MM.1S (cell line): Measurements from ENCODE around the gene TMEM163.
"Not testable (repeated sequence)": the region's sequence is repeated elsewhere in the genome, so short reads cannot be mapped to it uniquely, and the experiment has no call there.

Experiments used
- DNase-seq: peaks from one replicate; pipeline ENCODE4 v3.0.0-alpha.2; 2015
- H2AFZ ChIP-seq: fragments of 300-600 bp; sonication (generic); 2 replicates; pipeline ENCODE4 v1.6.0; 2016; ENCODE audit warnings: antibody characterized with exemption, low read length
- H3F3A ChIP-seq: fragments of 300-600 bp; sonication (generic); 2 replicates; pipeline ENCODE4 v1.6.1; 2016; ENCODE audit warnings: mild to moderate bottlenecking, antibody characterized with exemption, low read length, moderate library complexity, mixed read lengths; ENCODE audit not compliant: insufficient read depth
- H3K27ac ChIP-seq: fragments of 300-600 bp; sonication (generic); 2 replicates; pipeline ENCODE4 v1.5.1; 2016; ENCODE audit warnings: mild to moderate bottlenecking, low read length
- H3K27me3 ChIP-seq: fragments of 300-600 bp; sonication (generic); replicated peaks from 2 replicates; pipeline ENCODE4 v1.6.0; 2016; ENCODE audit warnings: low read length; ENCODE audit not compliant: insufficient read depth
- H3K36me3 ChIP-seq: fragments of 300-600 bp; sonication (generic); replicated peaks from 2 replicates; pipeline ENCODE4 v1.6.1; 2016; ENCODE audit warnings: mild to moderate bottlenecking, low read length, mixed read lengths; ENCODE audit not compliant: insufficient read depth
- H3K4me1 ChIP-seq: fragments of 300-600 bp; sonication (generic); 2 replicates; pipeline ENCODE4 v1.6.1; 2016; ENCODE audit warnings: low read length, mixed read lengths
- H3K4me2 ChIP-seq: fragments of 300-600 bp; sonication (generic); 2 replicates; pipeline ENCODE4 v1.6.0; 2016; ENCODE audit warnings: low read depth, low read length
- H3K4me3 ChIP-seq: fragments of 300-600 bp; sonication (generic); 2 replicates; pipeline ENCODE4 v1.5.1; 2016; ENCODE audit warnings: low read length, mixed read lengths
- H3K79me2 ChIP-seq: fragments of 300-600 bp; sonication (generic); 2 replicates; pipeline ENCODE4 v1.6.1; 2016; ENCODE audit warnings: mixed run types, low read length, mixed read lengths
- H3K9ac ChIP-seq: fragments of 300-600 bp; sonication (generic); 2 replicates; pipeline ENCODE4 v1.6.1; 2016; ENCODE audit warnings: low read length, mixed read lengths
- H3K9me2 ChIP-seq: fragments of 300-600 bp; sonication (generic); replicated peaks from 2 replicates; pipeline ENCODE4 v1.6.1; 2016; ENCODE audit warnings: mild to moderate bottlenecking, low read length, mixed read lengths; ENCODE audit not compliant: insufficient read depth
- H3K9me3 ChIP-seq: fragments of 300-600 bp; sonication (generic); replicated peaks from 2 replicates; pipeline ENCODE4 v1.6.1; 2016; ENCODE audit warnings: mild to moderate bottlenecking, low read length, mixed read lengths; ENCODE audit not compliant: insufficient read depth
- H4K20me1 ChIP-seq: fragments of 300-600 bp; sonication (generic); 2 replicates; pipeline ENCODE4 v1.6.1; 2016; ENCODE audit warnings: mild to moderate bottlenecking, low read length, moderate library complexity, mixed read lengths; ENCODE audit not compliant: insufficient read depth
- CTCF ChIP-seq: fragments of 300-600 bp; sonication (generic); IDR thresholded peaks from 2 replicates; pipeline ENCODE4 v1.5.1; 2016; ENCODE audit warnings: antibody characterized with exemption, low read length, mixed read lengths
- EZH2 ChIP-seq: fragments of 300-600 bp; sonication (generic); optimal IDR thresholded peaks from 2 replicates; pipeline ENCODE3; 2017; ENCODE audit warnings: low read depth, mild to moderate bottlenecking, antibody characterized with exemption, low read length, mixed read lengths
- EZH2phosphoT487 ChIP-seq: fragments of 300-600 bp; sonication (generic); IDR thresholded peaks from 2 replicates; pipeline ENCODE4 v1.6.1; 2018; ENCODE audit warnings: antibody characterized with exemption, low read length

Gene TMEM163

DNA sequence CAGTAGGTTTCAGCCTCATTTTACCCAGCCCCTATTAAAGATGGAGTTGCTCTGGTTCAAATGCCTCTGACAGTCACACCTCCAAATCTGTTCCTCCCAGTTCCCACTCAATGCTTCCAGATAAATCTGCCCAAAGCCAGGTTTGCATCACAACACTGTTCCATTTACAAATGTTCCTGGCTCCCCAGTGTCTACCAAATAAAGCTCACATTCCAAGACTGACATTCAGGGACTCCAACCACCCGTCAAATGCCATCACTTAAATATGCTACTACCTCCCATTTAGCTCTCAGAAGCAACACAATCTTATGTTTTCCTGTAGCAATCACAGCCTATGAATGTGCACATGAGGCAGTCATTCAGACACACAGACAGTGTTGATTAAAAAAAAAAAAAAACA lies 127.3 kb downstream of the TMEM163 start:
- Histone ChIP-seq H3K4me3 (no peak overlapping the region), H3K9me2 (no peaks in the 10 kb centered on the region), H3K27me3 (no peaks in the 10 kb centered on the region), H3F3A (no peaks in the 10 kb centered on the region), H3K36me3 (no peaks in the 10 kb centered on the region), H2AFZ (no peak overlapping the region), H4K20me1 (no peaks in the 10 kb centered on the region), H3K4me1 (no peaks in the 10 kb centered on the region), H3K4me2 (no peak overlapping the region), H3K9me3 (no peaks in the 10 kb centered on the region), H3K27ac (no peak overlapping the region), H3K79me2 (no peaks in the 10 kb centered on the region), H3K9ac (no peak overlapping the region)
- no peak for TF ChIP-seq EZH2
- TF ChIP-seq CTCF = no peak
- no peak for TF ChIP-seq EZH2phosphoT487
- no peak for DNase-seq

- DNase-seq = no peak
Observed at GRCh38 chr2:134590679-134591078, 128.1 kb downstream of the TMEM163 start.

GRCh38 chr2:134589171-134590083 lies 129.4 kb downstream of the TMEM163 start:
- H3K27me3 ChIP-seq, H3F3A ChIP-seq, H3K36me3 ChIP-seq, DNase-seq, H3K27ac ChIP-seq, H3K9me3 ChIP-seq, H4K20me1 ChIP-seq, H3K79me2 ChIP-seq, H2AFZ ChIP-seq, H3K4me1 ChIP-seq, H3K4me2 ChIP-seq, H3K4me3 ChIP-seq, H3K9me2 ChIP-seq, H3K9ac ChIP-seq: not testable (repeated sequence)

More at GRCh38 chr2:134590679-134591078, 128.1 kb downstream of the TMEM163 start:
- no peak overlapping the region for H3K27ac ChIP-seq
- H4K20me1 ChIP-seq = no peaks in the 10 kb centered on the region
- H3K4me2 ChIP-seq = no peak overlapping the region
- no peaks in the 10 kb centered on the region for H3K4me1 ChIP-seq
- no peaks in the 10 kb centered on the region for H3K9me2 ChIP-seq
- no peak overlapping the region for H2AFZ ChIP-seq
- no peaks in the 10 kb centered on the region for H3K27me3 ChIP-seq
- H3K9ac ChIP-seq = no peak overlapping the region
- H3K9me3 ChIP-seq = no peaks in the 10 kb centered on the region
- no peaks in the 10 kb centered on the region for H3K36me3 ChIP-seq
- no peaks in the 10 kb centered on the region for H3K79me2 ChIP-seq
- TF ChIP-seq EZH2 (no peak), CTCF (no peak), EZH2phosphoT487 (no peak)
- H3F3A ChIP-seq = no peaks in the 10 kb centered on the region
- H3K4me3 ChIP-seq = no peak overlapping the region

DNA sequence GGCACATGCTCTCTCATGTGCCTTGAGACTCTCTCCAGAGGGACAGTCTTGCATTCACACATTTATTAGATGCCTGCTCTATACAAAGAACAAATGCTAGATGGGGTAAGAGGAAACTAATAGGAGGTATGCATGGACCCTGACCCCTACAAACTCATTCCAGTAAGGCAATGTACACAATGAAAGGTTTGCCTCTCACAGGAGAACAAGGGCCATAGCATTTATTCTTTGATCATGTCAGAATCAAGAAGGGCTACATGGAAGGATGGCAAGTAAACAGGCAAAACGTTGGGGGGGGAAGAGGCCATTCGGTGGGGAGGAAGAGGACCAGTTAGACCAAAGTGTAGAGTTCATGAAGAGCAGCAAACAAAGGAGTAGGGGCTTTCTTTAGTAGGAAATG lies 130.2 kb downstream of the TMEM163 start:
- no peaks in the 10 kb centered on the region for H3F3A ChIP-seq
- no peaks in the 10 kb centered on the region for H3K9me3 ChIP-seq
- H3K4me3 ChIP-seq = no peak overlapping the region
- no peak overlapping the region for H3K4me2 ChIP-seq
- H4K20me1 ChIP-seq = no peaks in the 10 kb centered on the region
- DNase-seq = no peak
- H2AFZ ChIP-seq = no peak overlapping the region
- H3K9ac ChIP-seq = no peak overlapping the region
- TF ChIP-seq EZH2 (no peak), CTCF (no peak), EZH2phosphoT487 (no peak)
- no peak overlapping the region for H3K27ac ChIP-seq
- no peaks in the 10 kb centered on the region for H3K27me3 ChIP-seq
- no peaks in the 10 kb centered on the region for H3K4me1 ChIP-seq
- no peaks in the 10 kb centered on the region for H3K79me2 ChIP-seq
- H3K36me3 ChIP-seq = no peaks in the 10 kb centered on the region
- no peaks in the 10 kb centered on the region for H3K9me2 ChIP-seq
